GM19043 (cell line): ENCODE data around the gene CNGA3.
"Not testable (repeated sequence)": the region's sequence is repeated elsewhere in the genome, so short reads cannot be mapped to it uniquely, and the experiment has no call there.

Experiments
- ATAC-seq: cut with Tn5 transposase; IDR thresholded peaks from one replicate; pipeline ENCODE4 v1.9.1; 2021; ENCODE audit warnings: low read depth; ENCODE audit not compliant: unreplicated experiment

The CNGA3 gene

DNA sequence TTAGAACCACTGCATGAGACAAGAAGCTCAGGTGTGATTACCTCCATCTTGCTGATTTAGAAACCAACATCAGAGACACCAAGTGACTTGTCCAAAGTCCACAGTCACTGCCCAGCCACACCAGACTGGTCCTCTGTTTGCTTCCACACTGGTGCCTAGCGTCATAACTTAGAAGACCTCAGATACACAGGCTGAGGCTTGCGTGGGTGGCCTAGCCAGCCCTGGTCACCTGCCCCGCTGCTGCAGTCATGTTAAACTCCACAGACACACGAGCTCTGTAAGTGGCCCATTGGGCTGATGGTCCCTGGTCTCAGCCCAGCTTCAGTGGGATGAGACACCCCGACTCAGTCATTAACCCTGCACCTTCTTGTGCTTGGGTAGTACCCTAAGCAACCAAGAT, 47.1 kb downstream of the CNGA3 start:
- ATAC-seq: no peak

- ATAC-seq: no peak
These were observed 48.4 kb downstream of the CNGA3 start for GRCh38 chr2:98394595-98395153.

DNA sequence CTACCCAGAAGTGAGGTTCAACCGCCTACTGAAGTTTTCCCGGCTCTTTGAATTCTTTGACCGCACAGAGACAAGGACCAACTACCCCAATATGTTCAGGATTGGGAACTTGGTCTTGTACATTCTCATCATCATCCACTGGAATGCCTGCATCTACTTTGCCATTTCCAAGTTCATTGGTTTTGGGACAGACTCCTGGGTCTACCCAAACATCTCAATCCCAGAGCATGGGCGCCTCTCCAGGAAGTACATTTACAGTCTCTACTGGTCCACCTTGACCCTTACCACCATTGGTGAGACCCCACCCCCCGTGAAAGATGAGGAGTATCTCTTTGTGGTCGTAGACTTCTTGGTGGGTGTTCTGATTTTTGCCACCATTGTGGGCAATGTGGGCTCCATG, 49.7 kb downstream of the CNGA3 start:
- no peak for ATAC-seq

DNA sequence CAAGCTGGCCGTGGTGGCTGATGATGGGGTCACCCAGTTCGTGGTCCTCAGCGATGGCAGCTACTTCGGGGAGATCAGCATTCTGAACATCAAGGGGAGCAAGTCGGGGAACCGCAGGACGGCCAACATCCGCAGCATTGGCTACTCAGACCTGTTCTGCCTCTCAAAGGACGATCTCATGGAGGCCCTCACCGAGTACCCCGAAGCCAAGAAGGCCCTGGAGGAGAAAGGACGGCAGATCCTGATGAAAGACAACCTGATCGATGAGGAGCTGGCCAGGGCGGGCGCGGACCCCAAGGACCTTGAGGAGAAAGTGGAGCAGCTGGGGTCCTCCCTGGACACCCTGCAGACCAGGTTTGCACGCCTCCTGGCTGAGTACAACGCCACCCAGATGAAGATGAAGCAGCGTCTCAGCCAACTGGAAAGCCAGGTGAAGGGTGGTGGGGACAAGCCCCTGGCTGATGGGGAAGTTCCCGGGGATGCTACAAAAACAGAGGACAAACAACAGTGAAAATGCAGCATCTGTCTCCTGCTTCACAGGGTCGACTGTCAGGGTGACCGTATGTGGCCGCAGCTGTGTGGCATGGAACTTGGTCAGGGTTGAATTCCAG, 50.6 kb downstream of the CNGA3 start:
- no peak for ATAC-seq

- ATAC-seq: no peak
These were observed 52.9 kb downstream of the CNGA3 start for GRCh38 chr2:98399140-98399539.

- no peak for ATAC-seq
These were observed 57.6 kb downstream of the CNGA3 start for GRCh38 chr2:98403878-98404277.

DNA sequence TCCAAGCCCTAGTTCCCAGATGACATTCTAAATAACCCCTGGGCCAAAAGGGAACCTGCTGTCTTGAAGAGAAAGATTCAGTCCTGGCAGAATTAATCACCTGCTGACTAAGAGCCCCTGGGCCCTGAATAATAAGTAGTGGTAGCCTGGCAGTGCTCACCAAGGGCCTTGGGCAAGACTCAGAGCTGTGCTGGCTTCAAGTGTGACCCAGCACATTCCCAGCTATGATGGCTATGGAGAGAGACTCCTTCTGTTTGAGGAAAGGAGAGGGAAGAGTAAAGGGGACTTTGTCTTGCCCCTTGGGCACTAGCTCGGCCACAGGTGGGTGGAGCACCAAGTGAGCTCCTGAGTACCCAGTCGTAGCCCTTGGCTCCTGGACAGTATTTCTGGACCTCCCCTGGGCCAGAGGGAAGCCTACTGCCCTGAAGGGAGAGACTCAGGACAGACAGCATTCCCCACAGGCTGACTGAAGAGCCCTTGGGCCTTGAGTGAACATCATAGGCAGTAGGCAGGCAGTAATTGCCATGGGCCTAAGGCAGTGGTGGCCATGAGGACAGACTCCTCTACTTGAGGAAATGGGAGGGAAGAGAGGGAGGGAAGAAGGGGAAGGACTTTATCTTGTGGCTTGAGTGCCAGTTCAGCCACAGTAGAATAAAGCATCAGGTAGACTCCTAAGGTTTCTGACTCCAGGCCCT, 58.4 kb downstream of the CNGA3 start:
- ATAC-seq: no peak

- no peak for ATAC-seq
These were observed 59.0 kb downstream of the CNGA3 start for GRCh38 chr2:98405301-98405700.

DNA sequence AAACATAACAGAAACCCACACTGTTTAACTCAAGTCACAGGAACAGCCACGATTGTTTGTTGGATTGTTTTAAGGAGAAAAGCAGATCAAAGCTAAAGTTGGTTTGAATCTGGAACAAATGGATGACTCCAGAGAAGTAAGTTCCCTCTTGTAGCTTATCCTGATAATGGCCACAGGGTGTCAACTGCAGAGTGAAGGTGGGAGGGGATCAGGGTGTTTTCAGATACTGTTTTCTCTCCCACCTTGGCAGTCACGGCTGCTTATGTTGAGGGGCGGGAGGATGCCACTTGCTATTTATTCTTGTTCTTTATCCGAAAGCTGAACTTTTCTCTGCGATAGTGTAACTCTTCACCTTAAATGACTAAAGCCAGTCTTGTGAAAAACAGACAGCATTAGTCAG, 61.9 kb downstream of the CNGA3 start:
- no peak for ATAC-seq

- no peak for ATAC-seq
These were observed 66.6 kb downstream of the CNGA3 start for GRCh38 chr2:98412751-98413458.

DNA sequence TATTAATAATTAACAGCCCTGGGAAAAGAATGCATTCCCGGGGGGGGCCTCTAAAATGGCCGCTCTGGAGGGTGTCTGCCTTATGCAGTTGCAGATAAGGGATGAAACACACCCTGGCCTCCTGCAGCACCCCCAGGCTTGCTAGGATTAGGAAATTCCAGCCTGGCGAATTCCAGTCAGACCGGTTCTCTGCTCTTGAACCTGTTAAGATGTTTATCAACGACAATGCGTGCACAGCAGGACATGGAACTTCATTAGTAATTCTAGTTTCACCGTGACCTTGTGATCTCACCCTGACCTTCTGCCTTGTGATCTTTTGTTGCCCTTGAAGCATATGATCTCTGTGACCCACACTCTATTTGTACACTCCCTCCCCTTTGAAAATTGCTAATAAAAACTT, 68.0 kb downstream of the CNGA3 start:
- ATAC-seq: not testable (repeated sequence)

DNA sequence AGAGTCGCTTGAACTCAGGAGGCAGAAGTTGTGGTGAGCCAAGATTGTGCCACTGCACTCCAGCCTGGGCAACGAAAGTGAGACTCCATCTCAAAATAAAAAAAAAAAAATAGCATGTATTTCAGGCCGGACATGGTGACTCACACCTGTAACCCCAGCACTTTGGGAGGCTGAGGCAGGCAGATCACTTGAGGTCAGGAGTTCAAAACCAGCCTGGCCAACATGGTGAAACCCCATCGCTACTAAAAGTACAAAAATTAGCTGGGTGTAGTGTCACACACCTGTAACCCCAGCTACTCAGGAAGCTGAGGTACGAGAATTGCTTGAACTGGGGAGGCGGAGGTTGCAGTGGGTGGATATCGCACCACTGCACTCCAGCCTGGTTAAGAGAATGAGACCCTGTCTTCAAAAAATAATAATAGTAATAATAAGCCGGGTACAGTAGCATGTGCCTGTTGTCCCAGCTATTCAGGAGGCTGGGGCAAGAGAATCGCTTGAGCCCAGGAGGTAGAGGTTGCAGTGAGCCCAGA, 69.5 kb downstream of the CNGA3 start:
- not testable (repeated sequence) for ATAC-seq

- no peak for ATAC-seq
These were observed 70.3 kb downstream of the CNGA3 start for GRCh38 chr2:98416383-98417159.

DNA sequence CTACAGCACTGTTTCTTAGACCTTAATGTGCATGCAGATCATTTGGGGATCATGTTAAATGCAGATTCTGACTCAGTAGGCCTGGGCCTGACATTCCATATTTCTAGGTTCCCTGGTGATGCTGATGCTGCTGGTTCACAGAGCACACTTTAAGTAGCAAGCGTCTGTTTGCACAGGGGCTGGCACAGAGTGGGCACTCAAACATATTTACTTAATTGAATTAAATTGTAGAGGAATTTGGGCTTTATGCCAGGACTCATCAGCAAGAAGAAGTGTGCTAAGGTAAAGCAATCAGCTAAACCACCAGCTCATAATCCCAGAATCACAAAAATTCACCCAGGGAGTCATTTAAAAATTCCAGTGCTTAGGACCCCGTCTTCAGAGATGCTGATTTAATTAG, 73.3 kb downstream of the CNGA3 start:
- no peak for ATAC-seq

GRCh38 chr2:98419977-98420725, 73.9 kb downstream of the CNGA3 start:
- no peak for ATAC-seq

GRCh38 chr2:98422449-98422848, 76.2 kb downstream of the CNGA3 start:
- no peak for ATAC-seq

GRCh38 chr2:98426771-98427170, 80.5 kb downstream of the CNGA3 start:
- ATAC-seq: no peak

DNA sequence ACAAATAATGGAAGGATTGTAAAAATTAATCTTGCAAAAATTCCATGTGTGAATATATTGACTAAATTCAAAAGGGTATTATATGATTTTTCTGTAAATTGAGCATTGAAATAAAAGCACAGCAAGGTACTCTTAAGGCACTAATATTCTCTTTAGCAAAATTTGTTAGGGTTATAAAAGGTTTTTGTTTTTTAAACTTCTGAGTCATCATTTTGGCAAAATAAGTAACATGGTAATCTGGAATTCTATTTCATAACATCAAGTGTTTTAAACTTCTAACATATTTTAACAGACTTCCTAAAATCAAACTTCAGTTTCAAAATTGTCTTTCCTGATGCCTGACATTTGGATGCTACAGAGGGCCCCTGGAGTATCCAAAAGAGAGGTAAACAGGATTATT, 85.9 kb downstream of the CNGA3 start:
- ATAC-seq: no peak

DNA sequence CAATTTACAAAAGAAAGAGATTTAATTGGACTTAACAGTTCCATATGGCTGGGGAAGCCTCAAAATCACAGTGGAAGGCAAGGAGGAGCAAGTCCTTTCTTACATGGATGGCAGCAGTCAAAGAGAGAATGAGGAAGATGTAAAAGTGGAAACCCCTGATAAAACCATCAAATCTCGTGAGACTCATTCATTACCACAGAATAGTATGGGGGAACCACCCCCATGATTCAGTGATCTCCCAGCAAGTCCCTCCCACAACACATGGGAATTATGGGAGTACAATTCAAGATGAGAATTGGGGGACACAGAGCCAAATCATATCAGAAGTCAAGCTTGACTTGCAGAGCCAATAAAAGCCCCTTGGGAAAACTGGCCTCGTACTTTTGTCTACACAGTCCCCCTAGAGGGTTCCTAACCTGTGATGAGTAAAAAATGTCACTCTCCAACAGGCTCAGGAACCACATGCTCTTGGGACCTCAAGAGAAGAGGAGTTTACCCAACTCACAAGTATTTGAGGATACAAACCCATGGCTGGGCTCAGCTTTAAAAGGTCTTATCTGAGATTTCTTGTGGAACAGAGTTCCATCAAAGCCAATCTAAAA, 87.2 kb downstream of the CNGA3 start:
- no peak for ATAC-seq
